Neutrophil (primary cell): ENCODE measurements around the gene EFNA5.

Experiments used
- H3K27ac ChIP-seq: fragments of 200-600 bp; sonication (generic); 2 replicates; pipeline ENCODE4 v1.5.1; 2016; ENCODE audit warnings: mild to moderate bottlenecking, moderate library complexity
- H3K27me3 ChIP-seq: fragments of 200-600 bp; sonication (generic); 2 replicates; pipeline ENCODE4 v1.6.0; 2016; ENCODE audit warnings: mild to moderate bottlenecking
- H3K36me3 ChIP-seq: fragments of 200-600 bp; sonication (generic); 2 replicates; pipeline ENCODE4 v1.5.1; 2017
- H3K4me1 ChIP-seq, 2 experiments: fragments of 200-600 bp in 1 of 2; sonication (generic) in 1 of 2; 1 replicate in 1 of 2; 2 replicates in 1 of 2; pipeline versions ENCODE4 v1.5.1 to v1.6.1; 2013 to 2016; ENCODE audit warnings: low read depth in 1 of 2, low read length in 1 of 2, mild to moderate bottlenecking in 1 of 2, moderate library complexity in 1 of 2; ENCODE audit not compliant: control insufficient read depth in 1 of 2, insufficient read depth in 1 of 2
- H3K4me3 ChIP-seq, 2 experiments: fragments of 200-600 bp in 1 of 2; sonication (generic) in 1 of 2; 1 replicate in 1 of 2; 2 replicates in 1 of 2; pipeline ENCODE4 v1.5.1; 2013 to 2016; ENCODE audit warnings: low read depth in 1 of 2, low read length in 1 of 2, mild to moderate bottlenecking in 1 of 2, moderate library complexity in 1 of 2
- H3K9me3 ChIP-seq: fragments of 200-600 bp; sonication (generic); 2 replicates; pipeline ENCODE4 v1.5.1; 2016
- TF ChIP-seq, protein P1 (sequence below): fragments of 200-600 bp; sonication (generic); IDR thresholded peaks from 2 replicates; pipeline ENCODE4 v1.5.1; 2016; ENCODE audit warnings: antibody characterized with exemption

EFNA5 gene

GRCh38 chr5:107418071-107418470 is 252.7 kb downstream of the EFNA5 start:
- Histone ChIP-seq H3K9me3 (no peaks in the 10 kb centered on the region), H3K27me3 (no peaks in the 10 kb centered on the region), H3K36me3 (no peaks in the 10 kb centered on the region), H3K4me1 (no peaks in the 10 kb centered on the region), H3K27ac (no peak overlapping the region), H3K4me3 (no peak overlapping the region)
- TF ChIP-seq, protein P1, sequence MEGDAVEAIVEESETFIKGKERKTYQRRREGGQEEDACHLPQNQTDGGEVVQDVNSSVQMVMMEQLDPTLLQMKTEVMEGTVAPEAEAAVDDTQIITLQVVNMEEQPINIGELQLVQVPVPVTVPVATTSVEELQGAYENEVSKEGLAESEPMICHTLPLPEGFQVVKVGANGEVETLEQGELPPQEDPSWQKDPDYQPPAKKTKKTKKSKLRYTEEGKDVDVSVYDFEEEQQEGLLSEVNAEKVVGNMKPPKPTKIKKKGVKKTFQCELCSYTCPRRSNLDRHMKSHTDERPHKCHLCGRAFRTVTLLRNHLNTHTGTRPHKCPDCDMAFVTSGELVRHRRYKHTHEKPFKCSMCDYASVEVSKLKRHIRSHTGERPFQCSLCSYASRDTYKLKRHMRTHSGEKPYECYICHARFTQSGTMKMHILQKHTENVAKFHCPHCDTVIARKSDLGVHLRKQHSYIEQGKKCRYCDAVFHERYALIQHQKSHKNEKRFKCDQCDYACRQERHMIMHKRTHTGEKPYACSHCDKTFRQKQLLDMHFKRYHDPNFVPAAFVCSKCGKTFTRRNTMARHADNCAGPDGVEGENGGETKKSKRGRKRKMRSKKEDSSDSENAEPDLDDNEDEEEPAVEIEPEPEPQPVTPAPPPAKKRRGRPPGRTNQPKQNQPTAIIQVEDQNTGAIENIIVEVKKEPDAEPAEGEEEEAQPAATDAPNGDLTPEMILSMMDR: no peak

DNA sequence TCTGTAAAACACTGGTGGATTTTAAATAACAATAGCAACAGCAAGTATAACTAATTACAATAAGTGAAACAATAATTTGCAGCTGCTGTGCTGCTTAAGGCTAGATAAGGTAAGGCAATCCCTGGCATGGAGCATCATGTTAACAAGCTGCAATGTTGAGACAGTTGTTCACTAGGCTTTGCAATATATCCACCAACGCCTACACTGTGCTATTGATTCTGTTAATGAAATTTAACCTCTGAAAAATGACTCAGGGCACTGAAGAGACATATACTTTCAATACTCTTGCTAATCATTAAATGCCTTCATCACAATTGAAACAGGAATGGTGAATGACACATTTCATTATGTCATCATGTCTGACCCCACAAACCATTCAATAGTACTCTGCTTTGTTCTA is 255.0 kb downstream of the EFNA5 start:
- Histone ChIP-seq H3K9me3 (no peaks in the 10 kb centered on the region), H3K36me3 (no peaks in the 10 kb centered on the region), H3K27me3 (no peaks in the 10 kb centered on the region), H3K4me3 (no peak overlapping the region), H3K4me1 (no peaks in the 10 kb centered on the region), H3K27ac (no peak overlapping the region)
- TF ChIP-seq, protein P1: no peak

- H3K27ac ChIP-seq: no peak overlapping the region
- TF ChIP-seq, protein P1: no peak
- H3K4me3 ChIP-seq: no peak overlapping the region
- no peaks in the 10 kb centered on the region for H3K9me3 ChIP-seq
- no peaks in the 10 kb centered on the region for H3K36me3 ChIP-seq
- H3K27me3 ChIP-seq: no peaks in the 10 kb centered on the region
- no peaks in the 10 kb centered on the region for H3K4me1 ChIP-seq
Measured at GRCh38 chr5:107414802-107415201, 255.9 kb downstream of the EFNA5 start.

- no peaks in the 10 kb centered on the region for H3K36me3 ChIP-seq
- TF ChIP-seq, protein P1: no peak
Measured at GRCh38 chr5:107413754-107414153, 257.0 kb downstream of the EFNA5 start.

GRCh38 chr5:107408564-107408963 is 262.2 kb downstream of the EFNA5 start:
- no peaks in the 10 kb centered on the region for H3K36me3 ChIP-seq
- TF ChIP-seq, protein P1: no peak
- H3K27ac ChIP-seq: no peak overlapping the region
- no peaks in the 10 kb centered on the region for H3K4me1 ChIP-seq
- no peaks in the 10 kb centered on the region for H3K9me3 ChIP-seq
- H3K4me3 ChIP-seq: no peak overlapping the region
- H3K27me3 ChIP-seq: no peaks in the 10 kb centered on the region

More at GRCh38 chr5:107413754-107414153, 257.0 kb downstream of the EFNA5 start:
- Histone ChIP-seq H3K27me3 (no peaks in the 10 kb centered on the region), H3K27ac (no peak overlapping the region), H3K9me3 (no peaks in the 10 kb centered on the region), H3K4me3 (no peak overlapping the region), H3K4me1 (no peaks in the 10 kb centered on the region)
